Activated B cell treated with CpG ODN at 0.5 μM for 24 hours (primary cell): Measurements from ENCODE around the gene HDAC9. TPM values are rescaled to one million over a fixed set of nuclear protein-coding genes. Genes with fewer than 3 reads are reported as not detected.

ENCODE experiments used
- ATAC-seq: fragments of 200-7000 bp; cut with Tn5 transposase; one replicate; pipeline ENCODE4 v1.10.0; 2021; ENCODE audit warnings: low read depth, mild to moderate bottlenecking, moderate library complexity
- CTCF ChIA-PET: fragments of 350-600 bp; sonication (Branson Sonifier 250); formaldehyde crosslinking; loops from one replicate; lab custom pipeline; 2021; ENCODE audit warnings: antibody characterized with exemption; lab: Charles Lee
- POLR2A ChIA-PET: fragments of 350-600 bp; sonication (Branson Sonifier 250); formaldehyde crosslinking; loops from one replicate; lab custom pipeline; 2021; ENCODE audit warnings: antibody characterized with exemption; lab: Charles Lee
- DNase-seq: peaks from one replicate; pipeline ENCODE4 v3.0.0; 2022
- H3K27ac Mint-ChIP-seq: one replicate; pipeline ENCODE4 v1.8.0; 2020; ENCODE audit warnings: mixed read lengths
- H3K27me3 Mint-ChIP-seq: one replicate; pipeline ENCODE4 v1.8.0; 2021; ENCODE audit warnings: mixed read lengths
- H3K36me3 Mint-ChIP-seq: one replicate; pipeline ENCODE4 v1.8.0; 2021; ENCODE audit warnings: low read depth, mixed read lengths
- H3K4me1 Mint-ChIP-seq: one replicate; pipeline ENCODE4 v1.8.0; 2021; ENCODE audit warnings: mixed read lengths
- H3K4me3 Mint-ChIP-seq: one replicate; pipeline ENCODE4 v1.8.0; 2020; ENCODE audit warnings: mild to moderate bottlenecking, mixed read lengths
- H3K9me3 Mint-ChIP-seq: one replicate; pipeline ENCODE4 v1.8.0; 2020; ENCODE audit warnings: mixed read lengths
- CTCF ChIP-seq: fragments of 200-600 bp; IDR thresholded peaks from one replicate; pipeline ENCODE4 v1.8.0; 2022; ENCODE audit warnings: antibody characterized with exemption, mild to moderate bottlenecking
- intact Hi-C: fragments of 100-400 bp; cut with micrococcal nuclease; formaldehyde crosslinking; loops from one replicate; pipeline ENCODE4 v1.15.1; 2024
- total RNA-seq: library from RNA; stranded (reverse); gene quantifications from 2 replicates; pipeline ENCODE4 v1.2.3, GENCODE V29; 2022

HDAC9 gene
- total RNA-seq, 1 donor from 2014 or later: 149 TPM

- Mint-ChIP-seq H3K9me3 (no peaks in the 10 kb centered on the region), H3K4me1 (peaks cover 71% of the 10 kb centered on the region)
- CTCF ChIA-PET: interaction anchor here (0.6 to 4.8 kb wide), 15 partner anchors 8 to 220 kb away, joined by 3 to 32 read pairs (median 5); partner anchors contain the start of gene HDAC9
Measured at GRCh38 chr7:18572154-18572553, 76.6 kb downstream of the HDAC9 start.

GRCh38 chr7:18572885-18573284 is 77.3 kb downstream of the HDAC9 start:
- H3K4me3 Mint-ChIP-seq: peak overlapping the region; percentile 75
- DNase-seq: no peak
- H3K27ac Mint-ChIP-seq: peak overlapping the region; percentile 92
- intact Hi-C loops: loop anchor here (1.0 kb wide), 1 partner anchor 78 kb away; the partner anchor contains the start of gene HDAC9
- H3K27me3 Mint-ChIP-seq: no peaks in the 10 kb centered on the region
- H3K9me3 Mint-ChIP-seq: no peaks in the 10 kb centered on the region
- H3K36me3 Mint-ChIP-seq: peaks cover 19% of the 10 kb centered on the region
- H3K4me1 Mint-ChIP-seq: peaks cover 72% of the 10 kb centered on the region
- CTCF ChIA-PET: interaction anchor here (1.1 to 4.8 kb wide), 6 partner anchors 17 to 220 kb away, joined by 3 to 32 read pairs (median 14); partner anchors contain the start of gene HDAC9
- peak; percentile 56 for ATAC-seq
- TF ChIP-seq CTCF: no peak
- POLR2A ChIA-PET: interaction anchor here (0.5 to 5.1 kb wide), 9 partner anchors 30 to 215 kb away, joined by 3 to 30 read pairs (median 4); partner anchors contain the start of gene HDAC9

More at GRCh38 chr7:18572154-18572553, 76.6 kb downstream of the HDAC9 start:
- no peak for ATAC-seq
- POLR2A ChIA-PET: interaction anchor here (0.5 to 5.1 kb wide), 10 partner anchors 11 to 75 kb away, joined by 3 to 30 read pairs (median 4); partner anchors contain the start of gene HDAC9
- no peak for DNase-seq
- Mint-ChIP-seq H3K27me3 (no peaks in the 10 kb centered on the region), H3K36me3 (peaks cover 14% of the 10 kb centered on the region), H3K4me3 (peak overlapping the region; percentile 47), H3K27ac (peak overlapping the region; percentile 92)
- TF ChIP-seq CTCF: no peak
- intact Hi-C loops: no loop called here

GRCh38 chr7:18573410-18574234 is 78.1 kb downstream of the HDAC9 start:
- H3K36me3 Mint-ChIP-seq: peaks cover 26% of the 10 kb centered on the region
- no peaks in the 10 kb centered on the region for H3K27me3 Mint-ChIP-seq
- POLR2A ChIA-PET: interaction anchor here (0.6 to 5.1 kb wide), 11 partner anchors 22 to 215 kb away, joined by 3 to 30 read pairs (median 4); partner anchors contain the start of gene HDAC9
- peak overlapping the region; percentile 75 for H3K4me3 Mint-ChIP-seq
- DNase-seq (peak; percentile 32), ATAC-seq (peak; percentile 83)
- peak overlapping the region; percentile 92 for H3K27ac Mint-ChIP-seq
- CTCF ChIA-PET: interaction anchor here (0.7 to 4.8 kb wide), 10 partner anchors 9 to 221 kb away, joined by 3 to 32 read pairs (median 5); partner anchors contain the start of gene HDAC9
- H3K9me3 Mint-ChIP-seq: no peaks in the 10 kb centered on the region
- H3K4me1 Mint-ChIP-seq: peaks cover 72% of the 10 kb centered on the region
- TF ChIP-seq CTCF: no peak
- intact Hi-C loops: loop anchor here (1.0 kb wide), 1 partner anchor 78 kb away; the partner anchor contains the start of gene HDAC9

GRCh38 chr7:18574235-18574540 is 78.6 kb downstream of the HDAC9 start:
- Mint-ChIP-seq H3K27me3 (no peaks in the 10 kb centered on the region), H3K9me3 (no peaks in the 10 kb centered on the region), H3K27ac (peak overlapping the region; percentile 92), H3K4me3 (no peak overlapping the region), H3K4me1 (peaks cover 72% of the 10 kb centered on the region), H3K36me3 (peaks cover 30% of the 10 kb centered on the region)
- intact Hi-C loops: no loop called here
- ATAC-seq: no peak
- no peak for DNase-seq
- TF ChIP-seq CTCF: no peak
- ChIA-PET POLR2A (interaction anchor here (0.6 to 5.1 kb wide), 9 partner anchors 21 to 216 kb away, joined by 3 to 30 read pairs (median 4); partner anchors contain the start of gene HDAC9), CTCF (interaction anchor here (0.7 to 1.8 kb wide), 6 partner anchors 8 to 221 kb away, joined by 3 to 6 read pairs (median 4); no protein-coding TSS in a partner anchor)
